Gastroesophageal sphincter (tissue), 3 donors: Measurements from ENCODE around the gene DENND1B.

Experiments
- CTCF ChIP-seq, 4 experiments: fragments of 200-600 bp in 2 of 4; fragments of 450-650 bp in 2 of 4; sonication (generic) in 1 of 4; IDR thresholded peaks; one replicate each; pipeline ENCODE4 v1.5.1; 2017 to 2019; ENCODE audit warnings: antibody characterized with exemption in 4 of 4, mild to moderate bottlenecking in 2 of 4, moderate library complexity in 2 of 4
- EP300 ChIP-seq: sonication (generic); formaldehyde crosslinking; IDR thresholded peaks from one replicate; pipeline ENCODE4 v1.6.1; 2017; ENCODE audit warnings: antibody characterized with exemption, mild to moderate bottlenecking
- POLR2A ChIP-seq, 2 donors: fragments of 450-650 bp; IDR thresholded peaks; one replicate each; pipeline ENCODE4 v1.6.1; 2017; ENCODE audit warnings: antibody characterized with exemption in 2 of 2, mild to moderate bottlenecking in 2 of 2, moderate library complexity in 1 of 2
- POLR2AphosphoS5 ChIP-seq: sonication (generic); formaldehyde crosslinking; IDR thresholded peaks from one replicate; pipeline ENCODE4 v1.6.1; 2017; ENCODE audit warnings: antibody characterized with exemption

GRCh38 chr1:197621761-197622160, 153.5 kb downstream of the DENND1B start:
- TF ChIP-seq CTCF (IDR thresholded peaks at IDR 0.05) (no peak), POLR2A (IDR thresholded peaks at IDR 0.05) (no peak), EP300 (no peak), POLR2AphosphoS5 (no peak)
